PFSK-1 (cell line): ENCODE measurements around the gene MTCH1.

Source experiments
- POLR2AphosphoS5 ChIP-seq: IDR thresholded peaks from 2 replicates; pipeline ENCODE4 v1.6.1; 2012; ENCODE audit warnings: low read depth, mild to moderate bottlenecking, control low read depth, low read length, moderate library complexity
- REST ChIP-seq, 2 experiments: IDR thresholded peaks; 2 replicates each; pipeline versions ENCODE4 v1.6.1 to v1.8.0; 2011 to 2012; ENCODE audit warnings: low read depth in 2 of 2, low read length in 2 of 2, control low read depth in 1 of 2, inconsistent platforms in 1 of 2, mild to moderate bottlenecking in 1 of 2, moderate library complexity in 1 of 2; ENCODE audit not compliant: insufficient read depth in 1 of 2
- TAF1 ChIP-seq: IDR thresholded peaks from 2 replicates; pipeline ENCODE4 v1.6.1; 2012; ENCODE audit warnings: low read length, control low read depth, borderline replicate concordance; ENCODE audit not compliant: insufficient read depth

GRCh38 chr6:36999751-37000125, 13.7 kb upstream of the MTCH1 start:
- TF ChIP-seq POLR2AphosphoS5 (no peak), TAF1 (no peak), REST (IDR thresholded peaks at IDR 0.05; ENCODE audit: insufficient read depth in 1 of 2, low read depth in 2 of 2, low read length in 2 of 2) (no peak)
